NT2/D1 (cell line): ENCODE data around the gene GAK.

Experiments used
- DNase-seq: peaks from one replicate; pipeline ENCODE4 v3.0.0-alpha.2; 2011; ENCODE audit warnings: low read depth, low spot score
- H3K27me3 ChIP-seq: 2 replicates; pipeline ENCODE4 v1.6.0; 2011; ENCODE audit warnings: mild to moderate bottlenecking; ENCODE audit not compliant: insufficient read length, insufficient read depth
- H3K36me3 ChIP-seq: 2 replicates; pipeline ENCODE4 v1.6.1; 2011; ENCODE audit warnings: mild to moderate bottlenecking, low read length, mixed read lengths; ENCODE audit not compliant: insufficient read depth, insufficient read length
- H3K4me1 ChIP-seq: 2 replicates; pipeline ENCODE4 v1.5.1; 2011; ENCODE audit not compliant: insufficient read depth, insufficient read length
- H3K4me3 ChIP-seq: 2 replicates; pipeline ENCODE4 v1.5.1; 2011; ENCODE audit warnings: low read depth; ENCODE audit not compliant: insufficient read length
- H3K9ac ChIP-seq: 2 replicates; pipeline ENCODE4 v1.6.0; 2011; ENCODE audit warnings: low read depth; ENCODE audit not compliant: insufficient read length
- H3K9me3 ChIP-seq: 2 replicates; pipeline ENCODE4 v1.5.1; 2011; ENCODE audit warnings: mild to moderate bottlenecking, low read length; ENCODE audit not compliant: insufficient read depth
- SUZ12 ChIP-seq: IDR thresholded peaks from 2 replicates; pipeline ENCODE4 v1.6.1; 2011; ENCODE audit not compliant: insufficient read length, insufficient read depth; ENCODE audit errors: extremely low read depth
- YY1 ChIP-seq: IDR thresholded peaks from 2 replicates; pipeline ENCODE4 v1.6.1; 2011; ENCODE audit not compliant: insufficient read length, insufficient read depth
- ZNF274 ChIP-seq: IDR thresholded peaks from 2 replicates; pipeline ENCODE4 v1.6.1; 2011; ENCODE audit warnings: mild to moderate bottlenecking, low read depth, low read length

GAK gene

DNA sequence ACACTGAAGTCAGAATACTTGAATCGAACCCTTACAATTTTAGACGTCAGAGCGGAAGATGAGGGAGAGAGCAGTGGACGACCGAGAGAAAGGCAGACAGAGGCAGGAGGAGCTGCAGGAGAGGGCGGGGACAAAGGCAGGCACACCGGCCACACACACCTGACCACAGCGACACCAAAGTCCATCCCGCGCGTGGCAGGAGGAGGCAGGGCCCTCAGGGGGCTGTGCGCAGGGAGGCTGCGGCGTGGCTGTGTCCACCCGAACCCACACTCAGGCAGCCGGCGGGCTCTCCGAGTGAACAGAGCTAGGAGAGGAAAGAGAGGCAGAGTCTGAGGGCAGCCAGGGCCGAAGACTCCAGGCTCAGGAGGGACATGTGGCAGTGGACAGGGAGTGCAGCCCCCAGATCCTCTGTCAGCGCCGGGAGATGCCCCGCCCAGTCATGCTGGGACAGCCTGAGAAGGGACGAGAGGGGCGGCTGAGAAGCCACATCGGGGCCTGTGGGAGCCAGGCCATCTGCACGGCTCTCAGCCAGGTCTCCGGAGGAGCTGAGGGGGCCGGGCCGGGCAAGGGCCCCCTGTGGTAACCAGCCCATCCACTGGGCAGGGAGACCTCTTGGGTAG lies 20.1 kb downstream of the GAK start:
- no peak overlapping the region for H3K4me3 ChIP-seq
- H3K4me1 ChIP-seq: peaks cover 4% of the 10 kb centered on the region
- no peaks in the 10 kb centered on the region for H3K9me3 ChIP-seq
- H3K36me3 ChIP-seq: peaks cover 54% of the 10 kb centered on the region
- no peaks in the 10 kb centered on the region for H3K27me3 ChIP-seq
- TF ChIP-seq ZNF274 (no peak), YY1 (no peak), SUZ12 (no peak)
- no peak for DNase-seq
- no peak overlapping the region for H3K9ac ChIP-seq

DNA sequence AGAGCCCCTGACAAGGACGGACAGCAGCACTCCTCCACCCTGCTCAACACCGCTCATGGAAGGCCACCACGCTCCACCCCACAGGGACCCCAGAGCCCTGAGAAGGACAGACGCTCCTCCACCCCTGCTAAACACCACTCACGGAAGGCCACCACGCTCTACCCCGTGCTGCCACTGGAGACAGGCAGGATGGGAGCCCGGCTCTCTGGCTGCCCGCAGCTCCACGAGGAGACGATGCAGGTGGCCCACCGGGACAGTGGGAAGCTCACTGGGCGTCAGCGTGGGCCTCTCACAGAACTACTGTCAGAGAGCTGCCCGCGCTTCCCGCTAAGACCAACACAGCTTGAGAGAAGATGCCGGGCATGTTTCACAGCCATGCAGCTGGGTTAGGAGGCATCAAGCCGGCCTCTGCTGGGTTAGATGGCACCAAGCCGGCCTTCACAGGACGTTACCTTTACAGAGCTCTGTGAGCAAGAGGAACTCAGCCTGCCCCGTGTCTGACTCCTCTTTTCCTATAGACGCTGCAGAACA lies 20.8 kb downstream of the GAK start:
- TF ChIP-seq YY1 (no peak), SUZ12 (no peak), ZNF274 (no peak)
- Histone ChIP-seq H3K9ac (peak overlapping the region; percentile 17), H3K4me3 (no peak overlapping the region), H3K4me1 (peaks cover 4% of the 10 kb centered on the region), H3K27me3 (no peaks in the 10 kb centered on the region), H3K9me3 (no peaks in the 10 kb centered on the region), H3K36me3 (peaks cover 61% of the 10 kb centered on the region)
- no peak for DNase-seq

DNA sequence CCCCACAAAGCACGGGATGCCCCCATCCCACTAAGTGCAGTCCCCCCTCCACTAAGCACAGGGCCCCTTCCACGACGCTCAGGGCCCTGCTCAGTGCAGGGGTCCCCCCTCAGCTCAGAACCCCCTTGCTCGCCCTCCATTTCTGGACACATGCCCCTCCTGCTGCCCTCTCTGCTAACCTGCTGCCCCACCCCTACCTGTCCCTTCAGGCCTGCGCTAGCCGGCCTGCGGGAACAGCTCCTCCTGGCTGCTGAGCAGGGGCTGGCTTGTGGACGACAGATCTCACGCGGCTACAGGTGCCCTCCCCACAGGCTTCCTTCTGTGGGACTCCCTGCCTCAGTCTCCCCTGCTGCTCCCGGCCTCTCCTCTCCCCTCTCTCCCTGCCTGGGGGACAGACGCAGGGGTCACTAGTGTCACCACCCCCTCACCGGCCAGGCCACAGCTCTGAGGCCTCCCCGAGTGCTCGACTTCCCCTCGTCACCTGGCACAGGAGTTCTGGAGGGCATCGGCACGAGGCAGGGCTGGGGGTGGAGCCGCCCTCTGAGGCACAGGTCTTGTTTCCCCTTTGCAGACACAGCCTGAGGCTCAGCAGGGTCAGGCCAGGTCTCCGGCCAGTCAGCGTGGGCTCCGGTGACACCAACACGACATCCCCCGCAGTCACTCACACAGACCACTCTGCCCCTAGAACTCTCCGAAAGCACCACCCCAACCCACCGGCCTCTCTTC lies 21.6 kb downstream of the GAK start:
- Histone ChIP-seq H3K36me3 (peaks cover 68% of the 10 kb centered on the region), H3K4me3 (no peak overlapping the region), H3K4me1 (peaks cover 4% of the 10 kb centered on the region), H3K27me3 (no peaks in the 10 kb centered on the region), H3K9ac (peak overlapping the region; percentile 52), H3K9me3 (peaks cover 5% of the 10 kb centered on the region; the same call in 1 of the 2 replicates)
- TF ChIP-seq ZNF274 (no peak), SUZ12 (no peak), YY1 (no peak)
- DNase-seq: no peak

DNA sequence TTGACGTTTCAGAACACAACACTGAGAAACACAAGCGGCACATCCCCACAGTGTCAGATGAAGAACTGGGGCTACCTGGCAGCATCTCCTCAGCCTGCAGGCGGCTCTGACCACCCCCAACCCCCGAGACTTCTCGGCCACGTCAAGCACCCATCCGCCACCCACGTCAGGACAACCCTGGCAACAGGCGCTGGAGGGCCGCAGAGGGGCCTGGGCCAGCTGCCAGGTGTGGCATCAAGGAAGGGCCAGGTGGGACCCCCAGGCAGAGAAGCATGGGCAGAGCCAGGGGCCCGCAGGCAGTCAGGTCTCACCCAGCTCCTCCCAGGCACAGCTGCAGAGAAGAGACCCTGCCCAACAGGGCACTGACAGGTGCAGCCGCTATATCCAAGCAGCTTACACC lies 22.3 kb downstream of the GAK start:
- Histone ChIP-seq H3K4me3 (no peak overlapping the region), H3K9me3 (peaks cover 9% of the 10 kb centered on the region; the same call in 1 of the 2 replicates), H3K9ac (no peak overlapping the region), H3K4me1 (peaks cover 4% of the 10 kb centered on the region), H3K36me3 (peaks cover 74% of the 10 kb centered on the region), H3K27me3 (no peaks in the 10 kb centered on the region)
- DNase-seq: no peak
- TF ChIP-seq SUZ12 (no peak), ZNF274 (no peak), YY1 (no peak)

DNA sequence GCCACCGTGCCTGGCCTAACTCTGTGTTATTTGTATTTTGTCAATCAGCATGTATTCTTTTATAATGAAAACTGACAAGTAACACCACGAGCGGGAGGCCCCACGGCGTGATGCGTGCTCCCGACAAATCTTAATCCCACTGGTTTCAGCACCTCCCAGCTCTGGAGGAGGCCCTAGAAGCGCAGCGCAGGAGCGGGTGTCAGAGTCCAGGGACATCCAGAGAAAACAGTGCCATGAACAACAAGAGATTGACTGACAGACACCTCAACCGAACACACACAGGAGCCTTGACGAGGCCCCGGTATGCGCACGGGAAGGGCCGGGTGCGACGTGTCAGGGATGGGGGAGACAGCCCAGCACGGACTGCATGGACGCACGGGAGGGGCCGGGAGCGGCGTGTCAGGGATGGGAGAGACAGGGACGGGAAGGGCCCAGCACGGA lies 23.0 kb downstream of the GAK start:
- H3K36me3 ChIP-seq: peaks cover 80% of the 10 kb centered on the region
- H3K4me3 ChIP-seq: no peak overlapping the region
- TF ChIP-seq YY1 (no peak), SUZ12 (no peak), ZNF274 (no peak)
- DNase-seq: no peak
- no peak overlapping the region for H3K9ac ChIP-seq
- H3K4me1 ChIP-seq: peaks cover 7% of the 10 kb centered on the region
- peaks cover 9% of the 10 kb centered on the region; the same call in 1 of the 2 replicates for H3K9me3 ChIP-seq
- no peaks in the 10 kb centered on the region for H3K27me3 ChIP-seq

DNA sequence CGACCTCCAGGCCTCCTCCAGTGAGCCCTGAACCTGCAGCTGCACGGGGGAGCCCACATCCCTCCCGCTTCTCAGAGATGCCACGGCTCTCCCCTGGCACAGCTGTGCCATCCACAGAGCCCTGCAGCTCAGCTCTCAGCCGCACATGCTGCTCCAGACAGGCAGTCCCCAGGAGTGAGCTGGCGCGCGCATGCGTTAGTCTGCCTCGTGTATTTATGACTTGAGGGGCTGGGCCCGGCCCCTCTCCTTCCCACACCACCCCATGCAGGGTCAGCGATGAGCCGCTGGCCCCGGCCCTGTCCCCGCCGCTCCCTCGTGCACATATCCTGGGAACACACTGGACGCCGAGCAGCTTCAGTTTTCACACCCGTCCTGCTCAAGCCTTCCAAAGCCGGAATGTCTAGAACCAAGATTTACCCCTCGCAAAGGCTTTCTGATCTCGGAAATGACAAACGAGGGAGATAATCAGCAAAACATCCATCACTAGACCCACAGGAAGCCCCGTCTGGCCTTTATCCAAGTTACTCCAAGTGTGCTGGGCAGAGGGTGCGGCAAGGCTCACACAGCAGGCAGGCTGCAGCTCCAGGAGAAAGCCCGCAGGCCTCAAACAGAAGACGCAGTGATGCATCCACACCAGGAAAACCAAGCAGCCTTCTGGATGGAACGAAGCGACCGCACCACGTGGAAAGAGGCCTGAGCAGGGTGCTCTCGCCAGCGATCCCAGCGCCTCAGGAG lies 24.3 kb downstream of the GAK start:
- H3K9me3 ChIP-seq: peaks cover 9% of the 10 kb centered on the region; the same call in 1 of the 2 replicates
- no peak overlapping the region for H3K9ac ChIP-seq
- no peak for DNase-seq
- peaks cover 12% of the 10 kb centered on the region for H3K4me1 ChIP-seq
- H3K4me3 ChIP-seq: no peak overlapping the region
- no peaks in the 10 kb centered on the region for H3K27me3 ChIP-seq
- no peak for TF ChIP-seq YY1
- TF ChIP-seq SUZ12: no peak
- H3K36me3 ChIP-seq: peaks cover 85% of the 10 kb centered on the region

DNA sequence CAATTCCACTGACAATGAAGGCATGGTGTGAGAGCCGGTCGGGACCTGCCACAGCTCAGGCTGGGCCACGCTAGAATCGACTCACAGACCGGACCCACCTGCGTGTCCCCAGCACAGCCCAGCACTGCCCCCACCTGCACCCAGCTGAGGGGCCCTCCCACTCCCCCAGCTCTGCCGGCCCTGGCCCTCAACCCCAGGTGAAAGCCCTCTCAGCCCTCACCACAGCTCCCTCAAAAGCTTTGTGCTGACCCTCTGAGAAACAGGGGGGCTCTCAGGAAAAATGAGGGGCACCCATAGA lies 25.1 kb downstream of the GAK start:
- Histone ChIP-seq H3K9me3 (peaks cover 9% of the 10 kb centered on the region; the same call in 1 of the 2 replicates), H3K36me3 (peaks cover 87% of the 10 kb centered on the region), H3K4me3 (no peak overlapping the region), H3K9ac (no peak overlapping the region), H3K4me1 (peaks cover 12% of the 10 kb centered on the region), H3K27me3 (no peaks in the 10 kb centered on the region)
- no peak for DNase-seq
- no peak for TF ChIP-seq ZNF274
- no peak for TF ChIP-seq SUZ12
- TF ChIP-seq YY1: no peak
